Upper lobe of right lung (tissue), 1 donor: ENCODE data around the gene ISLR2. TPM values are rescaled to one million over a fixed set of nuclear protein-coding genes. Genes with fewer than 3 reads are reported as not detected.

Experiments used
- ATAC-seq: fragments of 200-7000 bp; cut with Tn5 transposase; one replicate; pipeline ENCODE4 v1.9.1; 2020; ENCODE audit warnings: mild to moderate bottlenecking, moderate library complexity
- DNase-seq: peaks from one replicate; pipeline ENCODE4 v3.0.0-alpha.2; 2020
- H3K27ac ChIP-seq: fragments of 200-600 bp; one replicate; pipeline ENCODE4 v1.8.0; 2022
- H3K27me3 ChIP-seq: fragments of 200-600 bp; one replicate; pipeline ENCODE4 v1.8.0; 2022; ENCODE audit warnings: mild to moderate bottlenecking
- H3K36me3 ChIP-seq: fragments of 200-600 bp; one replicate; pipeline ENCODE4 v1.8.0; 2022
- H3K4me1 ChIP-seq: fragments of 200-600 bp; one replicate; pipeline ENCODE4 v1.8.0; 2022
- H3K4me3 ChIP-seq: fragments of 200-600 bp; one replicate; pipeline ENCODE4 v1.8.0; 2022; ENCODE audit warnings: mild to moderate bottlenecking
- H3K9me3 ChIP-seq: fragments of 200-600 bp; one replicate; pipeline ENCODE4 v1.8.0; 2022
- intact Hi-C: fragments of 100-400 bp; cut with DNase I; formaldehyde crosslinking; loops from one replicate; pipeline ENCODE4 v1.11.0; 2022
- total RNA-seq: library from RNA; stranded (reverse); fragmentation: NEBNext Ultra II Directional; extraction: Animal tissue kit (Norgen Biotek cat#: 25700); gene quantifications from one replicate; pipeline ENCODE4 v1.2.1, GENCODE V29; 2021
- TF ChIP-seq, protein P1 (sequence below): fragments of 200-600 bp; IDR thresholded peaks from one replicate; pipeline ENCODE4 v1.8.0; 2022; ENCODE audit warnings: antibody characterized with exemption
- donor health status: DM: no; HTN: yes; CAD: no; lungs with severe emphysema.

ISLR2 gene
- total RNA-seq, 1 donor from 2014 or later, result 4.0 TPM

DNA sequence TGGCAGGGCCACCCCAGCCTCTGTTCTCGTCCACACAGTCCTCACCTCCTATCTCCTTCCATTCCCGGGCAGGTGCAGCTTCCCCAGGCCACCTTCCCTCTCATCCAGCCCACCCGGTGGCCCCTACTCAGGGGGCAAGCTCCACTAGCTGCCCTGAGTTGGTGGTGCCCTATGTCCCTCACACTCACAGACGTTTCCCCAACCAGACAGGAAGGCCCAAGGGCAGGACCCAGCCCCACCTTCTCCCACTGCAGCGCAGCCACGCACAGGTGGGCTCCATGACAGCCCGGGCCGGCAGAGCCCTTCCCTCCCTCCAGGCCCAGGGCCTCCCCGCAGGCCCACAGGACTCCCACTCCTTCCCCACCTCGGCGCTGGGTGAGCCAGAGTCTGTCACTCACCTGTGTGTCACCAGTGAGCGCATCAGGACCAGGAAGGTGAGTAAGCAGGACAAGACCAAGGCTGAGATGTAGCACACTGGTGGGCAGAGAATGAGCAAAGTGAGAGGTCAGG, 54.3 kb downstream of the ISLR2 start:
- Histone ChIP-seq H3K27ac (no peak overlapping the region), H3K4me1 (peaks cover 4% of the 10 kb centered on the region), H3K9me3 (no peaks in the 10 kb centered on the region), H3K36me3 (no peaks in the 10 kb centered on the region), H3K27me3 (no peaks in the 10 kb centered on the region), H3K4me3 (no peak overlapping the region)
- TF ChIP-seq, protein P1, sequence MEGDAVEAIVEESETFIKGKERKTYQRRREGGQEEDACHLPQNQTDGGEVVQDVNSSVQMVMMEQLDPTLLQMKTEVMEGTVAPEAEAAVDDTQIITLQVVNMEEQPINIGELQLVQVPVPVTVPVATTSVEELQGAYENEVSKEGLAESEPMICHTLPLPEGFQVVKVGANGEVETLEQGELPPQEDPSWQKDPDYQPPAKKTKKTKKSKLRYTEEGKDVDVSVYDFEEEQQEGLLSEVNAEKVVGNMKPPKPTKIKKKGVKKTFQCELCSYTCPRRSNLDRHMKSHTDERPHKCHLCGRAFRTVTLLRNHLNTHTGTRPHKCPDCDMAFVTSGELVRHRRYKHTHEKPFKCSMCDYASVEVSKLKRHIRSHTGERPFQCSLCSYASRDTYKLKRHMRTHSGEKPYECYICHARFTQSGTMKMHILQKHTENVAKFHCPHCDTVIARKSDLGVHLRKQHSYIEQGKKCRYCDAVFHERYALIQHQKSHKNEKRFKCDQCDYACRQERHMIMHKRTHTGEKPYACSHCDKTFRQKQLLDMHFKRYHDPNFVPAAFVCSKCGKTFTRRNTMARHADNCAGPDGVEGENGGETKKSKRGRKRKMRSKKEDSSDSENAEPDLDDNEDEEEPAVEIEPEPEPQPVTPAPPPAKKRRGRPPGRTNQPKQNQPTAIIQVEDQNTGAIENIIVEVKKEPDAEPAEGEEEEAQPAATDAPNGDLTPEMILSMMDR, result no peak
- intact Hi-C loops, result no loop called here
- no peak for DNase-seq
- no peak for ATAC-seq

- Histone ChIP-seq H3K27me3 (no peaks in the 10 kb centered on the region), H3K27ac (no peak overlapping the region), H3K9me3 (no peaks in the 10 kb centered on the region), H3K4me3 (no peak overlapping the region), H3K36me3 (no peaks in the 10 kb centered on the region), H3K4me1 (no peaks in the 10 kb centered on the region)
- DNase-seq (no peak), ATAC-seq (no peak)
- intact Hi-C loops, result no loop called here
- TF ChIP-seq, protein P1, result no peak
Observed at GRCh38 chr15:74185710-74186348, 55.4 kb downstream of the ISLR2 start.

Other genes starting within 250 kb of the ISLR2 start
- gene LOXL1, start 204.1 kb upstream of the ISLR2 start, total RNA-seq, result 11.1 TPM
- gene STOML1, start 138.3 kb upstream of the ISLR2 start, total RNA-seq, result 23.4 TPM
- gene PML, start 135.9 kb upstream of the ISLR2 start, total RNA-seq, result 82.9 TPM
- not detected for gene GOLGA6A, start 48.0 kb upstream of the ISLR2 start, total RNA-seq
- 40.6 TPM for gene ISLR, start 43.1 kb downstream of the ISLR2 start, total RNA-seq
- gene STRA6, start 72.2 kb downstream of the ISLR2 start, total RNA-seq, result not detected
- not detected for gene CCDC33, start 105.7 kb downstream of the ISLR2 start, total RNA-seq
- 1.1 TPM for gene CYP11A1, start 237.1 kb downstream of the ISLR2 start, total RNA-seq